WERI-Rb-1 (cell line): Measurements from ENCODE around the gene HHIP.

Experiments used
- DNase-seq: peaks from one replicate; pipeline ENCODE4 v3.0.0-alpha.2; 2020
- H3K27ac ChIP-seq: fragments of 250-450 bp; sonication (Bioruptor Pico); 2 replicates; pipeline ENCODE4 v1.5.1; 2020; ENCODE audit warnings: mild to moderate bottlenecking, moderate library complexity
- H3K27me3 ChIP-seq: fragments of 250-450 bp; sonication (Bioruptor Pico); 2 replicates; pipeline ENCODE4 v1.5.1; 2021; ENCODE audit warnings: mild to moderate bottlenecking, low read depth, moderate library complexity; ENCODE audit not compliant: insufficient read depth, severe bottlenecking
- H3K36me3 ChIP-seq: fragments of 250-450 bp; sonication (Bioruptor Pico); 2 replicates; pipeline ENCODE4 v1.5.1; 2020; ENCODE audit warnings: mild to moderate bottlenecking, moderate library complexity
- H3K4me3 ChIP-seq: 2 replicates; pipeline ENCODE4 v1.5.1; 2011; ENCODE audit warnings: low read depth, mild to moderate bottlenecking, control low read depth, low read length
- H3K9me3 ChIP-seq: fragments of 250-450 bp; sonication (Bioruptor Pico); 2 replicates; pipeline ENCODE4 v1.5.1; 2021; ENCODE audit warnings: mild to moderate bottlenecking, moderate library complexity; ENCODE audit not compliant: severe bottlenecking
- TF ChIP-seq, protein P1 (sequence below): IDR thresholded peaks from 2 replicates; pipeline ENCODE4 v1.5.1; 2011; ENCODE audit warnings: low read depth, mild to moderate bottlenecking, control low read depth, inconsistent platforms, low read length

Gene HHIP

DNA sequence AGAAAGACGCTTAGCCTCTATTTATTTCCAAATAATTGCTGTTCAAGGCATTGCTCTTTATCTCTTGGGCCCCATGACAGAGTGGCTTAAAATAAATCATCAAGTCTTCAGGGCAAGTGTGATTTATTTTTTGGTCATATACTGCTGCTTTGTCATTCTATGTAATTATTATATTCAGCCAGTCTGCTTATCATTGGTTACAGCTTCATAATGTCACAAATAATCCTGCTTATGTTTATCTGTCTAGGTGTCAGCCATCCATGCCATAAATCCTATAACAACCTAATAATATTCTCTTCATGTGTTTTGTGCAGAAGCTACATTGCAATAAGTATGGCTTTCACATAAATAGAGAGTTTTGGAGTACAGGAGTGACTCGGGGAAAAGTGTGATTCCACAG, 41.0 kb downstream of the HHIP start:
- TF ChIP-seq, protein P1, sequence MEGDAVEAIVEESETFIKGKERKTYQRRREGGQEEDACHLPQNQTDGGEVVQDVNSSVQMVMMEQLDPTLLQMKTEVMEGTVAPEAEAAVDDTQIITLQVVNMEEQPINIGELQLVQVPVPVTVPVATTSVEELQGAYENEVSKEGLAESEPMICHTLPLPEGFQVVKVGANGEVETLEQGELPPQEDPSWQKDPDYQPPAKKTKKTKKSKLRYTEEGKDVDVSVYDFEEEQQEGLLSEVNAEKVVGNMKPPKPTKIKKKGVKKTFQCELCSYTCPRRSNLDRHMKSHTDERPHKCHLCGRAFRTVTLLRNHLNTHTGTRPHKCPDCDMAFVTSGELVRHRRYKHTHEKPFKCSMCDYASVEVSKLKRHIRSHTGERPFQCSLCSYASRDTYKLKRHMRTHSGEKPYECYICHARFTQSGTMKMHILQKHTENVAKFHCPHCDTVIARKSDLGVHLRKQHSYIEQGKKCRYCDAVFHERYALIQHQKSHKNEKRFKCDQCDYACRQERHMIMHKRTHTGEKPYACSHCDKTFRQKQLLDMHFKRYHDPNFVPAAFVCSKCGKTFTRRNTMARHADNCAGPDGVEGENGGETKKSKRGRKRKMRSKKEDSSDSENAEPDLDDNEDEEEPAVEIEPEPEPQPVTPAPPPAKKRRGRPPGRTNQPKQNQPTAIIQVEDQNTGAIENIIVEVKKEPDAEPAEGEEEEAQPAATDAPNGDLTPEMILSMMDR, result no peak
- Histone ChIP-seq H3K4me3 (no peak overlapping the region), H3K27me3 (no peaks in the 10 kb centered on the region), H3K36me3 (no peaks in the 10 kb centered on the region), H3K27ac (no peak overlapping the region), H3K9me3 (no peaks in the 10 kb centered on the region)
- no peak for DNase-seq

- Histone ChIP-seq H3K27ac (no peak overlapping the region), H3K9me3 (no peaks in the 10 kb centered on the region), H3K4me3 (no peak overlapping the region), H3K36me3 (no peaks in the 10 kb centered on the region), H3K27me3 (no peaks in the 10 kb centered on the region)
- DNase-seq, result no peak
- TF ChIP-seq, protein P1, result no peak
Measured at GRCh38 chr4:144687466-144687865, 41.5 kb downstream of the HHIP start.

- H3K27ac ChIP-seq, result no peak overlapping the region
- TF ChIP-seq, protein P1, result no peak
- no peak for DNase-seq
- no peaks in the 10 kb centered on the region for H3K36me3 ChIP-seq
- no peaks in the 10 kb centered on the region for H3K9me3 ChIP-seq
- H3K4me3 ChIP-seq, result no peak overlapping the region
- no peaks in the 10 kb centered on the region for H3K27me3 ChIP-seq
Measured at GRCh38 chr4:144688035-144688569, 42.1 kb downstream of the HHIP start.

DNA sequence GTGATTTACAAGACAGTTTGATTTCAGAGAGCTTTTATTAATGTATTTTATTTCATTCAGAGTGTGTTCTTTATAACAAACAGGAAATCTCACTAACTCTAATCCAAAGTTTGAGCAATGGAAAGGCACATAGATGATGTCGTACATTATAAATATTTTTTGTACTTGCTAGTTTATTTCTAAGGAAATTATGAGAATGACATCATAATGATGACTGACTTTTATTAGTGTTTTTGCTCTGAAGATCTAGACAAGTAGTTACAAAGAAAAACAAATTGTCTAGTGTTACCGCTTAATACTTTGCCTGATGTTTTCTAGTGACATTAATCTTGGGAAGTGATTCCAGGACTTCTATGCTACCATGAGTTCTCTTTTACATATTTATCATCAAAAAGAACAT, 43.2 kb downstream of the HHIP start:
- no peak overlapping the region for H3K27ac ChIP-seq
- TF ChIP-seq, protein P1, result no peak

GRCh38 chr4:144695721-144696120, 49.8 kb downstream of the HHIP start:
- H3K36me3 ChIP-seq, result no peaks in the 10 kb centered on the region
- H3K27me3 ChIP-seq, result peaks cover 4% of the 10 kb centered on the region
- no peak overlapping the region for H3K4me3 ChIP-seq
- no peak for DNase-seq
- no peaks in the 10 kb centered on the region for H3K9me3 ChIP-seq
- TF ChIP-seq, protein P1, result no peak
- H3K27ac ChIP-seq, result no peak overlapping the region

More for the DNA sequence above, 43.2 kb downstream of the HHIP start:
- Histone ChIP-seq H3K27me3 (no peaks in the 10 kb centered on the region), H3K4me3 (no peak overlapping the region), H3K36me3 (no peaks in the 10 kb centered on the region), H3K9me3 (no peaks in the 10 kb centered on the region)
- no peak for DNase-seq

DNA sequence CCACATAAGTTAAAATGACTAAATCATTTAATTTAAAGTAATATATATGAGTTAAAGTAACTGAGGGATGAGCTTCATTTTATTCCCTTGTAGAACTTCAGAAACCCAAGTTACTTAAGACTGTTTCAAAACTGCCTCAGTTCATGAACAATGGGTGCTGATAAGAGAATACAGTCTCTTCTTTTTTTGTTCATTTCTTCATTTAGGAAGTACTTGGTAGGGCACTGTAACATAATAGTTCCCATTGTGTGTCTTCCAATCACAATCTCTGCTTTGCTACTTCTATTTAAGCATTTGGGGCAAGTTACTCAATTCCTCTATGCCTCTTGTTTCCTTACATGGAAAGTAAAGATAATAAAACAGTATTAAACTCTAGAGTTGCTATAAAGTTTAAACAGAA, 50.4 kb downstream of the HHIP start:
- Histone ChIP-seq H3K36me3 (no peaks in the 10 kb centered on the region), H3K4me3 (no peak overlapping the region), H3K27me3 (peaks cover 4% of the 10 kb centered on the region), H3K9me3 (no peaks in the 10 kb centered on the region), H3K27ac (no peak overlapping the region)
- TF ChIP-seq, protein P1, result no peak
- no peak for DNase-seq
